GM04504 (cell line): ENCODE data around the gene ONECUT2.
"Not testable (repeated sequence)": the region's sequence is repeated elsewhere in the genome, so short reads cannot be mapped to it uniquely, and the experiment has no call there.

ENCODE experiments used
- DNase-seq: peaks from one replicate; pipeline ENCODE4 v3.0.0-alpha.2; 2012; ENCODE audit warnings: low read depth

Gene ONECUT2

DNA sequence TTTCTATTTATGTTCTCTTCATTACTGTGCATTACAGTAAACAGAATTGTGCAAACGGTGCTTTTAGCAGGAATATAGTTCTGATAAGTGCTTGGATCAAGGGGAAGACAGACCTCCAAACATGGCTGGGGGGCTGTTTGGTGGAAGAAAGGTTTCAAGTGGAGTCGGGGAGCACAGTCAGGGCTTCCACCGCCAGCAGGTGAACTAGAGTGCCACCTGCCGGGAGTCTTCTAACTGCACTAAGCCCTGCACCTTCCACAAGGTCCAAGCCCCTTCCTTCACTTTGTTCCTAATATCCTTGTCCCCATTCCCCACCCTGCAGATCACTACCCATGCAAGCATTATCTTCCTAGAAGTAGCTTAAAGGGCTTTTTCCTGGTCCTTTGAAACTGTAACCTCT lies 11.1 kb downstream of the ONECUT2 start:
- no peak for DNase-seq

DNA sequence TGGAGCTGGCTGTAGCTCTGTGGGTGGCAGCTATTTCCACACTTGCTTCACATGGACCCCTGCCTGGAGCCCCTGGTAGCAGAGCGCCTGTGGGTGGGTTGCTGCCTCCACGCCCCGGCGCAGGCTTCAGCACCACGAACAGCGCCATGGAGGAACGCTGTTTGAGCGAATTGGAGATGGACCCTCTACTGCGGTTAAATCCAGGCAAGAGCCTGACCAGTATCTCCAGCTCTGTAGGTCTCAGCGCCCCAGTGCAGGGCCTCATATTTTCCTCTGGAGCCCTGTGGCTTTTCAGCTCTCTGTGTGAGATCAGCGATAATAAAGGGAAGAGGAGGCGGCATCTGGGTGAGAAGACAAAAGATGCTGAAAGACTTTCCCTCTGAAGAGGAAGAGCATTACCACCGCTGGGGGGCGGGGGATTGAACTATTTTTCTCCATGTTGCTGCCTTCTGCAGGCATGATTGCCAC lies 12.0 kb downstream of the ONECUT2 start:
- DNase-seq: no peak

DNA sequence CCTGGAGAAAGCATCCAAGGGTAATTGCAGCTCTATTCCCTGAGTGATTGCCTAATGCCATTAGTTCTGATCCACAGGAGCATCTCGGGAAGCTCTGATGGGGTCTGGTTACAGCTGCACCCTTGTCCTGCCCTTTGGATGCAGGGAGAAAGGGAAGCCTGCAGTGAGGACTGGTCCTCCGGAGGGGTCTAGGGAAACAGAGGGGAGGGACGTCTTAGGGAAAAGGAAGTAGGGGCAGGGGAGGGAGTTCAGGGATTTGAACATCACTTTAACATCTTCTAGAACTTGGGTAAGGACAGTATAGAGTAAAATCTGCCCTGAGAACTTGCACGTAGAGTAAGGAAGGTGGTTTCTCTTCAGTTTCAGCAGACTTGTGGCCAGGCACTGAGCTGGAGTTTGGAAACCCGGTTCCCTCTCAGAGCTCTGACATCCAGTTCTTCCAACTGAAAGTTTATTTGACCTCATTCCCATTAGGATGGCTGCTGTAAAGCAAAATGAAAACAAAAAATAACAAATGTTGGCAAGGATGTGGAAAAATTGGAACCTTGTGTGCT lies 20.5 kb downstream of the ONECUT2 start:
- DNase-seq: no peak

DNA sequence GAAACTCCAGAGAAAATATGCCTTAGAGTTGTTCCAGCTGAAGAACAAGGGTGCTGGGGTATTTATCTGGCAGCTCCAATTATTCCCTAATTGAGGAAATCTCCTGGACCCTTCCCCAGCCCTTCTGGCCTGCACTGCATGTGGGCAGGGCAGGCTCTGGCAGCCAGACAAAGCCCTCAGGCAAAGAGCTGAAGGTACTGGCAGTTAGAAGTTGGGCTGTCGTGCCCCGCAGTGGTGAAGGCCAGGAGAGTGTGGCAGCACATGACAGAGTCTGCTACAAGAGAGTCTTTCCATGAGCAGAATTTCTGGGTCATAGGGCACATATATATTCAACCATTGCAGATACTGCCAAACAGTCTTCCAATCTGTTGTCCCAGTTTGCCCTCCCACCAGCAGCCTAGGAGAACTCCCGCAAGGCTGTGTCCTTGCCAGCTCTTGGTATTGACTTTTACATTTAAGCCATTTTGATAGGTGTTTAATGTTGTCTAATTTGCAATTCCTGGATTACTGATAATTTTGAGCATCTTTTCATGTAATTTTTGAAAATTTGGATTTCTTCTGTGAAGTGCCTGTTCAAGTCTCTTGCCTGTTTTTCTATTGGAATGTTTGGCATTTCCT lies 26.6 kb downstream of the ONECUT2 start:
- no peak for DNase-seq

DNA sequence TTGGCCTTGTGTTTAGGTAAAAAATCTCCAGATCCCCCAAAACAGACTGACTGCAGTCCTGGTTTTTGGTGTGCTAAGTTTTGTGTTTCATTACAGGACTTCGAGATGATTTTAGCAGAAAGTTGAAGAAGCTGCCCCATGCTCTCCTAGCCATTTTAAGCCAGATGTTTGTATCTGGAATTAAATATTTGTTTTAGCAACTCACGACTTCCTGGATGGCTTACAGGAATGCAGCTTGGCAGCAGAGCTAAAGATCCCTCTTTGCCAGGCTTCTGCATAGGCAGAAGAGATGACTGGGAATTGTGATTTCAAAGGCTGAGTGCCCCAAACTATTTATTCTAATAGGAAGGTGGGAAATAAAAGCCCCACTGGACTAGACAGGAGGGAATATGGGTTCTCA lies 31.1 kb downstream of the ONECUT2 start:
- DNase-seq: no peak

DNA sequence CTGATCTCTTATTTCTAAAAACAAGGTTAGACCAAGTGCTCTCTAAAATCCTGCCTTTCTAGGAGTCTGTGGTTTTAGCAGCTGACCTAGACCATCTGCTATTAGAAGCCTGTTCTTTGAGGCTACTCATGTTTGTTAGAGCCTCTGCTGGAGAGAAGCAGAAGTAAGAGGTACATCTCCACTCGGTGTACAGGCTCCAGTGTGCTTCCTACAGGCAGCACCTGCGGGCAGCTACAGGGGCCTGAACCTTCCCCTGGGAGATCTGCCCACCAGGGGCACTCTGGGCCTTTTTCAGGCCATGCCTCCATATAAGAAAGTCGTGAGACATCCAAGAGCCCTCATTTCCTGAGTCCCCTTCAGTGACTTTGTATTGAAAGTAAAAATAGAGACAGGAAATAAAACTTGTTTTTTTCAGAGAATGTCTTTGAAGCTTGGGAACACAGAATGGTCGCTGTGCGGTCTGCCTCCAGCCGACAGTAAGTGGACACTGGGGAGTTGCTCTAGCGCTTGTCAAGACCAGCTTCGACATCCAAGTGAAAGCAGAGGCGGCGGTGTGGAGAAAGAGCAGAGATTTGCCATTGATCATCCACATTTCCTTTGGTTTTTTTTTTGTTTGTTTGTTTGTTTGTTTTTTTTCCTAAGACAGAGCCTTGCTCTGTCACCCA lies 31.7 kb downstream of the ONECUT2 start:
- no peak for DNase-seq

DNA sequence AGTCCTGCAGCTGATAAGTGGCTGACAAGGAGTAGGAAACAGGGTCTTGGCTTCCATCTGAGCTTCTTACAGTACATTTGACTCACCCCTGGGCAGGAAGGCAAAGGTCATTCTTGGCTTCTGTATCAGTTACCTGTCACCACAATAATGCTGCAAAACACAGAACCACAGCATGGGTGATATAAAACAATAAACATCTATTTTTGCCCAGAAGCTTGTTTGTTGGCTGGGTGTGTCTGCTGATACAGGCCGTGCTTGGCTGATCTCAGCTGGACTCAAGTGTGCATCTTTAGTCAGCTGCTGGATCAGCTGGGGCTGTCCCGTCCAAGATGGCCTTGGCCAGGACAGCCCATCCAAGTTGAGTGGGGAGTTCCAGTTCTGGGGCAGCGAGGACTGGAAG lies 34.7 kb downstream of the ONECUT2 start:
- DNase-seq: no peak

DNA sequence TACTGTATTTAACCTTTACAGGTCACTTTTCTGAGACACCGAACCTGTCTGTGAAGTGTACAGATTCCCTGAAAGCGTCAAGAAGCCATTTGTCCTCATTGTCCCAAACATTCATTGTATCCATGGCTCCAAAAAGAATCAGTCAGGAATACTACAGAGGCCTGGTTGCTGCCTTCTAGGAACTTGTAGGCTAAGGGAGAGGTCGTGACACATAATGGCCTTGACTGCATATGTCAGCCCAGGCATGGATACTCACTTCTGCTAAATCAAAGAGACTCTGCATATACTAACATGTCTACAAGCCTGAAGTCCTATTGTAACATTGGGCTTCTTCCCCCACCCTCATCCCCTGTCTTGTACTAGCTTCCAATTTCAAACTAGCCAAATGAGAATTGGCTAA lies 40.2 kb downstream of the ONECUT2 start:
- no peak for DNase-seq

DNA sequence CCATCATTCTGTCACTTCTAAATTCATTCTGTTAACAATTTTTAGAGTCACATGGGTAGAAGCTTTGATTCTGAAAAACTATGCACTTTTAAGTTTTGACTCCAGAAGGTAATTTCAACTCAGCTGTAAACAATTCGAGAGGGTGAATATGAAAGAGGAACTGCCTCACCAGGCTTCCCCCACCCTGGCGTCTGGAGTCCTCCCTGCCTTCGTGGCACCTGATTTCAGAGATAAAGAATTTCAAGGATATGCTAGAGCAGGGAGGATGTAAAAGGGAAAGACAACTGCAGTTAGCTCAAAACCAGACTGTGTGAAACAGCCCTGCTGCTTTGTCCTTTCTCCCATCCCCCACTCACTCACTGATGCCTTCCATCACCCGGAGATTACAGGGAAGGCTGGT lies 40.7 kb downstream of the ONECUT2 start:
- DNase-seq: no peak

DNA sequence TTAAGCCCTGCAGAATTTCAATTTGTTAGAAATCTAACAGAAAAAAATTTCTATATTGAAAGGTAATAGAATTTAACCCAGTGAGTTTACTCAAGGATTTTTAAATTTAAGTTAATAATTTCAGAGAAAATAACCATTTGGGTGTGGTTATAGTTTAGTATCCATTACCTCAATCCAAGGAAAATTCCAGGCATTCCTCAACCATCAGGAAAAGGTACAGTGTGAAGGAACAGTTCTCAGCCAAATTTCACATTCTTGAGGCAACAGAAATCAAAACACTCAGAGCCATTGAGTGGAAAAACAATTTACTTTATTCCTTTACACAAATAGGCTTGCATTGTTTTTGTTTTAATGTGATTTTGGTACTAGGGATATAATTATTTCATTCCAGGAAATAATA lies 45.6 kb downstream of the ONECUT2 start:
- DNase-seq: no peak

DNA sequence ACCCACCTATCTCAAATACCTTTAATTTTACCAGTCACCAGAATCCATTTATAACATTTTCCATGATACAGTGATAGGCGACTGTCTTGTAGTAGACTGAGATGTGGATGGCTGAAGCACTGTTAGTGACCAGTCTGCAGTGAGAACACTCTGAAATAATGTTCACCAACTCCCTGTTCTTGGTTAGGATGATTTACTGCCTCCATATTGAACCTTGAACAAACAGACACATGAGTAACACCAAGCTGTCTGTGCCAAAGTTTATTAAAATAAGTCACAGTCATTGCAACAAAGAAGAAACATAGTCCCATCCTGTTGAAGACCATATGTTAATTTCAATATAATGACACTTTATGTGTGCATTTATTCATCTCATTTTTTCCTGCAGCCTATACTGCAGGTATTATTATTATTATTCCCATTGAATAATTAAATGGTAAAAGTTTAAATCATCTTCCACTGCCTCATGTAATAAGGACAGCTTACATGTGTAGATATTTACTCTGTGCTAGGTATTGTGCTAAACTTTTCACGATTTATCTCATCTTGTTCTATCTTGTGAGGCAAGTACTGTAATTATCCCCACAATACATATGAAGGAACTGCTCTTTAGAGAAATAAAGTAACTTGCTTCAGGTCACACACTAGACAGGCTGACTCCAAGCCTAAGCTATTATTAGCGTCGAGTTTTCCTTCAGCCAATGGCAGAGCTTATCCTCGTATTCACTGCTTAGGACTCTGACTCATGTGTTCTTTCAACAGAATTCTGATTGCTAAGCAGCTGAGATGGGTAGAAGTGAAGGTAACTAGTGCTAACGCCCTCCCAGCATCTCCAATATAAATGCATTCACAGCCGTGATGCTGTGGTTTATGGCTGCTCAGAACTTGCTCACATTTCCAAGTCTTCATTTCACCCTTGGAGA lies 62.5 kb downstream of the ONECUT2 start:
- DNase-seq: peak; percentile 21

DNA sequence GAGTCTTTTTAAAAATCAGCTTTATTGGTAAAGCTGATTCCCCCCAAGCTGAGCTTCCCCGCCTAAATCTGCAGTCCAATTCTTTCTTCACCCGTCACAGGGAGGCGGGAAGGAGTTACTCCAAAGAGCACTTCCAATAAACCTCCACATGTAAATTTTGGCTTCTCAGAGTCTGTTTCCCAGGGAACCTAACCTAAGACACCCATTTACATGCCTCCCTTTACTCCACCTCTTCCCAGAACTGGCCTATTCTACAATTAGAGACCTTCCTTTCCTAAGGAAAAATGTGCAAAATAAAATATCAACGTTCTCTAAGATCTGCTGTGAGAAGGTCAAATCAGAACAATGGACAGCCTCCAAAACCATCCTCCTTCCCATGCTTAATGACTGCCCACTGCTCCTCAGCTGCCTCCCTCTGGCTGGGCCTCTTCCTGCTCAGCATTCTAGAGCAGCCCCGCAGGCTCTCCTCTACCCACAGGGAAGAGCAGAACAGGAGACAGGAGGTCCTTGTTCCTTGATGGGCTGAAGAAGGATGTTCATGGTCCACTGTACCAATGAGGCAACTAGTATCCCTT lies 63.6 kb downstream of the ONECUT2 start:
- no peak for DNase-seq

DNA sequence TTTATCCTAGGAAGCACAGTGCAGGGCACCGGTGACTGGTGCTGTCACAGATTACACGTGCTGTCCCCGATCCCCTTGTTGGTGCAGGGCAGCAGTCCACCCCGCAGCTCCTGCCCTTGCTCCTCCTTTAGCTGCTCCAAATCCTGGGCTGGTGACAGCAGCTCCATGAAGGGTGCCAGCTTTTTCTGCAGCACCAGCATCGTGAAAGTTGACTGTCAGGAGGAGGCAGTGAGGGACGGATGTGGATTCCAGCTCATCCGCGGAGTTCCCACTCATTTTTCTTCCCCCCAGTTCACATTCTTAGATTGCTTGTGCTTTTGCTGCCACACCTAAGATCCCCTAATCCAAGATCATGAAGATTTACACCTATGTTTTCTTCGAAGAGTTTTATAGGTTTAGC lies 67.5 kb downstream of the ONECUT2 start:
- no peak for DNase-seq

DNA sequence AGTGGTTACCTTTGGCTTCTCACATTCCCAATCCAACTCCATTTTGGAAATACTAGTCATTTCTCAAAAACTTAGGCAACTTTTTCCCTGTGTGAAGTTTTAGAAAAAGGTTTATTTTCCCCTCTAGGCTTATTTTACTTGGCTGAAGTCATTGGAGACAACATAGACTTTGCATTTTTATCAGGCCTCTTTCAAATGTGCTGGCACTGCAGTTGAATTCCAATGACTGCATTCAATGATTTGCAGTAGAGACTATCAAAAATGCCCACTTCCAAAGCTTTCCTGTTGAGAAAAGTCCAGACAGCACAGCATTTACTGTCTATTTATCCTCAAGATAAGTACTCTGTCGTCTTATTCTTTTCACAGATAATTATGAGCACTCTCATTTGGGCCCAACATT lies 70.1 kb downstream of the ONECUT2 start:
- DNase-seq: no peak

DNA sequence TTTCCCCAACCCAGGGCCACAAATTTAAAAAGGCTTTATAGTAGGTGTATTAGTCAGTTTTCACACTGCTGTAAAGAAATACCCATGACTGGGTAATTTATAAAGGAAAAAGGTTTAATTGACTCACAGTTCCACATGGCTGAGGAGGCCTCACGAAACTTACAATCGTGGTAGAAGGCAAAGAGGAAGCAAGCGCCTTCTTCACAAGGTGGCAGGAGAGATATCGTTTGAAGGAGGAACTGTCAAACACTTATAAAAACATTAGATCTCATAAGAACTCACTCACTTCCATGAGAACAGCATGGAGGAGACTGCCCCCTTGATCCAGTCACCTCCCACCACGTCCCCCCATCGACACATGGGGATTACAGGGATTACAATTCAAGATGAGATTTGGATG lies 80.9 kb downstream of the ONECUT2 start:
- DNase-seq: no peak

DNA sequence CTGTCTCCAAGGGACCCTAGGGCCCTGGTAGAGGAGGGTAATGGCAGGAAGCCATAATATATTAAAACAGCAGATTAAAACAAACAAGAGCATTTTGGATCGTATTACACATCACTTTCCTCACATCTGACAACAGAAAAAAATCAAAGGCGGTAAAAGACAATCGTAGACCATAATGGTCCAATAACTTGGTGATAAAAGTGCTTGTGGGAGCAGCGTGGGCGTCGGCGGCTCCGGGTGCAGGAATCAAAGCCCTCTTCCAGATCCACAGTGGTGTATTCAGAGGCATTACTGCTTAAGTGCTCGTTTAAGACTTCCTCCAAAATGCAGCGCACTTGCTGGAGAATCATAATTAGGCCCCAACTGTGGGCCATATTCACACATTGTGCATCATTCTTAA lies 83.4 kb downstream of the ONECUT2 start:
- DNase-seq: no peak

DNA sequence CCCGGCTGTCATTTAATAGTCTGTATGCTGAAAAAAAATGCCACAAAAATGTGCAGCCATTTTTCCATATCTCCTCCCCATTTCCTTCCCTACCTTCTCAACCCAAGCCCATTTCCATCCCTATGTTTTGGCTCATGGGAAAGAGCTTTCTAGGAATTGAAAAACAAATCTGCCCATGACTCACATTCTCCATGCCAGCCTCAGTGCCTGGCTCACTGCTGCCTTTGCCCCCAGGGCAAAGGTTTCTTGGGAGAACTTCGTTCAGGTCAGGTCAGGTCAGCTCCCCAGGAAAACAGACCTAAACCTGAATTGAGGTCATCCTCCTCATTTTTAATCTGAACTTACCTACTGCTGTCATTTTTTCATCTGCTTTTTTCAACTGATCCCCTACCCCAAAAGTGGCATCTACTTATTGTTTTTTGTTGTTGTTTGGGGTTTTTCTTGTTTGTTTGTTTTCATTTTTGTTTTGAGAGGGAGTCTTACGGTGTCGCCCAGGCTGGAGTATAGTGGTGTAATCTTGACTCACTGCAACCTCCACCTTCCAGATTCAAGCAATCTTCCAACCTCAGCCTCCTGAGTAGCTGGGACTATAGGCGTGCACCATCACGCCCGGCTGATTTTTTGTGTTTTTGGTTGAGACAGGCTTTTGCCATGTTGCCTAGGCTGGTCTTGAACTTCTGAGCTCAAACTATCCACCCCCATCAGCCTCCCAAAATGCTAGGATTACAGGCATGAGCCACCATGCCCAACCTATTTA lies 84.7 kb downstream of the ONECUT2 start:
- no peak for DNase-seq

DNA sequence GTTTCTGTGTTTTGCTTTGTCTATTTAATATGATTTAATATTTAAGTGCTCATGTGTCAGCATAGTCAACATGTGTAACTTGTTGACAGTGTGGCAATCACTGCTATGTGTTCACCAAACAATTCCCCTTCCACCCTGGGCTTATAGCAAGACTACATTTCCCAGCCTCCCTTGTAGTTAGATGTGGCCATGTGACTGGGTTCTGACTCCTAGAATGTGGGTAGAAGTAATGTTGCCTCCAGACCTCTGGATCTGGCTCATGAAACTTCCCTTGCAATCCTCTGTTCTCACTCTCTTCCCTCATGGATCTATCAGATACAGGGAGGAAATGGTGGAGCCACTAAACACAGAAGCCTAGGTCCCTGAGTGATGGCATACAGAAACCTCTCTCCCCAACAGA lies 87.2 kb downstream of the ONECUT2 start:
- DNase-seq: not testable (repeated sequence)

DNA sequence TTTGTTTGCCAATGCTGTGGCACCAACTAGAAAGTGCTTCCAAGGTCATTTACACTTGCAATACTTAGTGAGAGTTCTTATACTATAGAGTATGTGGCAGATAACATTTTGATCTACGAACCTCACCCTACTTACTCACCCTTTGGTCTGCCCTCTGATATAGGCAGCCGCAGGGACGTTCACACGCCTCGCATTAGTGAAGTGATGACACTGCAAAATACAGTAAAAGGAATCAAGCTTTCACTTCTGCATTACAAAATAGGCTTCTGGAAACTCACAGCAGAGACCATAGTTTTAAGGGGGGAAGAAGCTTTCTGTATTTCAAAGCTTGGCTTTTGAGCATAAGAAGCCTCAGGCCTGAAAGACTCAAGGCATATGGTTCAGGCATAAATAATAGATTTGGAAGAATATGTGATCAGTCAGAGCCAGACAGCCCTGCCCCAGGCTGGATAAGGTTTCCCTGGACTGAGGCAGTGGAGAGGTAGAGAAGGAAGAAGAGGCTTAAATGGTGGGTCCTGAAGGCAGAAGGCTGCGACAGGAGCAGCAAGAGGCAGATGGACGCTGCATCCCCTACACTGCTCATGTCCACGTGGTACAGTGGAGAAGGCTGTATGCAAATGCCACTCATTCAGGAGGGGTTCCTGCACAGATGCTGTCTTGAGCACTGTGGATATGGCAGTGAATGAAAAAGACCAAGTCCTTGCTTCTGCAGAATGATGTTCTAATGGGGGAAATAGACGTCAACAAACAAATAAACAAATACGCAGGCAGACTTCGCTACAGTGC lies 88.2 kb downstream of the ONECUT2 start:
- no peak for DNase-seq

DNA sequence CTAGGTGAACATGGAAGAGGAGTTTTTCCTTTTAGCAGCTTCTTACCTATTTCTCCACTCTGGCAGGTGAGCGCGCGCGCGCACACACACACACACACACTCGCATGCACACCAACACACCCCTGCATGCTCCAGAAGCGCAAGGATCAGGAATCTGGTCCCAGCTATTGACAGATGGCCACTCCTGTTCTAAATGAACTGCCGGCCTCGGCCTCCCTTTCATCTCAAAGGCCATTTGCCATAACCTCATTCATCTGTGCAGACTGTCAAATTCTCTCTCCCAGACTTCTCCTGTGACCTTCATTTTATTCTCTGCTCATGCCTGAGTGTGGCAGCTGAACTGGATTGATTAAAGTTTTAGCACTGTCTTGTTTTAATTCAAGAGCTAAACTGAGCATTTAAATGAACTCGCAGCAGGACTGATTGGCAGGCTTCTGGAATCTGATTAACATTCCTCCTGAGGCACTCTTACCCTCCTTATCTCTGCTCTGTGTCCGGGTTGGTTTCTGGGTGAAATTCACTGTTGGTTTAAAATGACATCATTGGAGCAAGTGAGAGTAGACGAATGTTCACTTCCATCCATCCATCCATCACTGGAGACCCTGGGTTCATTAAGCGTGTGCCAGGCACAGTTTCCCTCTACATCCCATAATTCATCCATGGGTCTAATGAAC lies 92.5 kb downstream of the ONECUT2 start:
- DNase-seq: no peak
